ENCODE data around the gene OR51E1.

DNA sequence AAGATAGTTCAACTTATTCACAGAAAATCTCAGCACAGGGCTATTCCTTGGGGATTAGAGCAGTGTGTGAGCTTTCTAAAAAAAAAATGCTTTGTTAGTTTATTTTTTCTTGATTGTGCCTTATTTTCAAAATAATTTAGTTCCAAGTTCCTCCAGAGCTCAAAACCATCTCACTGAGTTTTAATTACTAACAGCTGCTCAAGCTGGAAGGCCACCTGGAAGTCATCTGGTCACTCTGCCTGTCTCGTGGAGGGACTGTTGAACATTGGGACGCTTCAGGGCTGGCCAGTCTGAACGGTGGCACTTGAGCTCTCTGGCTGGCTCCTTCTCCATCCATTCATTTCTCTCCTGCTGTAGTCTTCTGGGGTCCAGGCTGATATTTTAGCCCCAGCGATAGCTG, 4.0 kb downstream of the OR51E1 start:
- TF ChIP-seq, protein P1, sequence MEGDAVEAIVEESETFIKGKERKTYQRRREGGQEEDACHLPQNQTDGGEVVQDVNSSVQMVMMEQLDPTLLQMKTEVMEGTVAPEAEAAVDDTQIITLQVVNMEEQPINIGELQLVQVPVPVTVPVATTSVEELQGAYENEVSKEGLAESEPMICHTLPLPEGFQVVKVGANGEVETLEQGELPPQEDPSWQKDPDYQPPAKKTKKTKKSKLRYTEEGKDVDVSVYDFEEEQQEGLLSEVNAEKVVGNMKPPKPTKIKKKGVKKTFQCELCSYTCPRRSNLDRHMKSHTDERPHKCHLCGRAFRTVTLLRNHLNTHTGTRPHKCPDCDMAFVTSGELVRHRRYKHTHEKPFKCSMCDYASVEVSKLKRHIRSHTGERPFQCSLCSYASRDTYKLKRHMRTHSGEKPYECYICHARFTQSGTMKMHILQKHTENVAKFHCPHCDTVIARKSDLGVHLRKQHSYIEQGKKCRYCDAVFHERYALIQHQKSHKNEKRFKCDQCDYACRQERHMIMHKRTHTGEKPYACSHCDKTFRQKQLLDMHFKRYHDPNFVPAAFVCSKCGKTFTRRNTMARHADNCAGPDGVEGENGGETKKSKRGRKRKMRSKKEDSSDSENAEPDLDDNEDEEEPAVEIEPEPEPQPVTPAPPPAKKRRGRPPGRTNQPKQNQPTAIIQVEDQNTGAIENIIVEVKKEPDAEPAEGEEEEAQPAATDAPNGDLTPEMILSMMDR (IDR thresholded peaks at IDR 0.05) = no peak
- no peak for TF ChIP-seq POLR2A (IDR thresholded peaks at IDR 0.05)

All from uterus (tissue), 2 donors.